K562 (cell line): ENCODE data around the gene RASIP1. TPM values are rescaled to one million over a fixed set of nuclear protein-coding genes. Genes with fewer than 3 reads are reported as not detected.

Experiments
- DPF2 ChIP-seq: fragments of 450-650 bp; IDR thresholded peaks from 2 replicates; pipeline ENCODE4 v1.6.1; 2016
- FOXJ3 ChIP-seq: sonication (generic); formaldehyde crosslinking; IDR thresholded peaks from 2 replicates; pipeline ENCODE4 v1.4.0; 2020; ENCODE audit warnings: mild to moderate bottlenecking, missing genetic modification reagents
- KDM2B ChIP-seq: fragments of 250-450 bp; sonication (Bioruptor Pico); IDR thresholded peaks from 2 replicates; pipeline ENCODE4 v1.8.0; 2021; ENCODE audit warnings: mild to moderate bottlenecking, moderate library complexity
- TAF7 ChIP-seq: fragments of 450-650 bp; IDR thresholded peaks from 2 replicates; pipeline ENCODE4 v1.6.1; 2016; ENCODE audit warnings: missing genetic modification characterization, missing compliant biosample characterization
- XRCC4 ChIP-seq: IDR thresholded peaks from one replicate; pipeline ENCODE4 v1.6.1; 2011; ENCODE audit not compliant: insufficient read depth, insufficient read length; ENCODE audit errors: extremely low read depth
- ZEB2 ChIP-seq: fragments of 450-650 bp; IDR thresholded peaks from 2 replicates; pipeline ENCODE4 v1.6.1; 2016
- ZNF778 ChIP-seq: fragments of 450-650 bp; formaldehyde crosslinking; IDR thresholded peaks from 2 replicates; pipeline ENCODE4 v1.4.0; 2020; ENCODE audit warnings: mild to moderate bottlenecking, moderate library complexity
- ZSCAN29 ChIP-seq: fragments of 450-650 bp; IDR thresholded peaks from 2 replicates; pipeline ENCODE4 v1.6.1; 2017
- ZZZ3 ChIP-seq: fragments of 450-650 bp; IDR thresholded peaks from 2 replicates; pipeline ENCODE4 v1.6.1; 2016; ENCODE audit warnings: antibody characterized with exemption, mild to moderate bottlenecking, moderate library complexity
- polyA plus RNA-seq, 8 experiments: library from polyadenylated mRNA; depleted of rRNA in 4 of 8; stranded (reverse) in 5 of 8; unstranded in 3 of 8; fragments of >200 nt; fragmentation: Nextera tagmentation in 2 of 8; fragmentation: Illumina TruSeq in 1 of 8; extraction: Ambion mirVana in 2 of 8; extraction: Trizol in 1 of 8; gene quantifications; 2 replicates each; pipeline versions ENCODE4 v1.2.1 to v1.2.3, GENCODE V29; 2011 to 2014; ENCODE audit warnings: inconsistent platforms in 1 of 8, missing spikeins in 1 of 8
- total RNA-seq, 7 experiments: library from RNA; depleted of rRNA in 6 of 7; stranded (reverse); fragments of >200 nt in 6 of 7; fragmentation: Illumina TruSeq in 2 of 7; extraction: Trizol in 2 of 7; gene quantifications; 2 replicates each; pipeline versions ENCODE4 v1.2.1 to v1.2.3, GENCODE V29; 2011 to 2021; ENCODE audit warnings: low replicate concordance in 1 of 7
- TF ChIP-seq, protein P1 (sequence below): fragments of 450-650 bp; IDR thresholded peaks from 2 replicates; pipeline ENCODE4 v1.6.1; 2016; ENCODE audit warnings: low read depth
- TF ChIP-seq, protein P2 (sequence below): sonication (generic); formaldehyde crosslinking; IDR thresholded peaks from 2 replicates; pipeline ENCODE4 v1.8.0; 2022; ENCODE audit warnings: mild to moderate bottlenecking, missing genetic modification reagents, borderline replicate concordance
- TF ChIP-seq, protein P3 (sequence below): sonication (generic); IDR thresholded peaks from 2 replicates; pipeline ENCODE4 v1.6.1; 2016
- TF ChIP-seq, protein P4 (sequence below), 2 experiments: IDR thresholded peaks; 2 replicates each; pipeline ENCODE4 v1.6.1; 2012; ENCODE audit warnings: improper control_type of control experiment in 2 of 2, low read depth in 2 of 2, low read length in 2 of 2, borderline replicate concordance in 1 of 2

Gene RASIP1
- total and polyA plus RNA-seq, 9 of the 15 experiments (the other 6 are each of a cell fraction or from before 2014, with no cell fraction given), result 0.20 to 4.7 (median 1.5) TPM

DNA sequence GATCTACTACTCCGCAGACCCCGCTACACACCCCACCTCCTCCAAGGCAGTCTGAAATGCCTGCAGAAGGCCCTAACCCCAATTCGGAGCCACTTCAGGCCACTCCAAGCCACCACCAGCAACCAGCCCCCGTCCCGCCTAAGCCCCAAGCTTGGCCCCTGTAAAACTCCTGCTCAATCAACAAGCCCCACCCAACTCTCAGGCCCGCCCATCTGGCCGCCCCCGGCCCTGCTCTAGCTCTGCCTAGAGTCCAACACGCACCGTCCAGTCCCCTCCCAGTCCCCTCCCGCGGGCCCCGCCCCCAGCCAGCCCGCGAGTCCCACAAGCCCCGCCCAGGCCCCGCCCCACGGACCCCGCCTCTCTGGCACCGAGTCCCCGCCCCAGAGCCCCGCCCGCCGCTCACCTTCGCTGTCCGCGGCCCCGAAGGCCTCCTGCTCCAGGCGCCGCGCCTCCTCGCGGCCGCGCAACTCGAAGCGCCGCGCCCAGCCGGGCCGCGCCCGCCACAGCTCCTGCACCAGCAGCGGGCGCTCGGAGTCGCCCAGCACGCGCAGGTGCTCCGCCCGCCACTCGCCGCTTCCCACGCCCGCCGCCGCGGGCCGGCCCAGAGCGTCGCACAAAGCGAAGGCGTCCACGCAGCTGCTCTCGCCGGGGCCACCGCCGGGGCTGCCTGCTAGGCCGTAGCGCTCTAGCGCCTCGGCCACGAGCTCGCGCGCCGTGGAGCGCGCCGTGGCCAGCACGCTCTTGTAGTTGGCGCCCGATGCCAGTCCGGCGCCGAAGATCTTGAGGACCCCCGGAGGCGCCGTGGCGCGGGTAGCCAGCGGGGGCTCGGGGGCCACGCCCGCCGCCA, 1.6 kb downstream of the RASIP1 start (continued):
- TF ChIP-seq, protein P1, sequence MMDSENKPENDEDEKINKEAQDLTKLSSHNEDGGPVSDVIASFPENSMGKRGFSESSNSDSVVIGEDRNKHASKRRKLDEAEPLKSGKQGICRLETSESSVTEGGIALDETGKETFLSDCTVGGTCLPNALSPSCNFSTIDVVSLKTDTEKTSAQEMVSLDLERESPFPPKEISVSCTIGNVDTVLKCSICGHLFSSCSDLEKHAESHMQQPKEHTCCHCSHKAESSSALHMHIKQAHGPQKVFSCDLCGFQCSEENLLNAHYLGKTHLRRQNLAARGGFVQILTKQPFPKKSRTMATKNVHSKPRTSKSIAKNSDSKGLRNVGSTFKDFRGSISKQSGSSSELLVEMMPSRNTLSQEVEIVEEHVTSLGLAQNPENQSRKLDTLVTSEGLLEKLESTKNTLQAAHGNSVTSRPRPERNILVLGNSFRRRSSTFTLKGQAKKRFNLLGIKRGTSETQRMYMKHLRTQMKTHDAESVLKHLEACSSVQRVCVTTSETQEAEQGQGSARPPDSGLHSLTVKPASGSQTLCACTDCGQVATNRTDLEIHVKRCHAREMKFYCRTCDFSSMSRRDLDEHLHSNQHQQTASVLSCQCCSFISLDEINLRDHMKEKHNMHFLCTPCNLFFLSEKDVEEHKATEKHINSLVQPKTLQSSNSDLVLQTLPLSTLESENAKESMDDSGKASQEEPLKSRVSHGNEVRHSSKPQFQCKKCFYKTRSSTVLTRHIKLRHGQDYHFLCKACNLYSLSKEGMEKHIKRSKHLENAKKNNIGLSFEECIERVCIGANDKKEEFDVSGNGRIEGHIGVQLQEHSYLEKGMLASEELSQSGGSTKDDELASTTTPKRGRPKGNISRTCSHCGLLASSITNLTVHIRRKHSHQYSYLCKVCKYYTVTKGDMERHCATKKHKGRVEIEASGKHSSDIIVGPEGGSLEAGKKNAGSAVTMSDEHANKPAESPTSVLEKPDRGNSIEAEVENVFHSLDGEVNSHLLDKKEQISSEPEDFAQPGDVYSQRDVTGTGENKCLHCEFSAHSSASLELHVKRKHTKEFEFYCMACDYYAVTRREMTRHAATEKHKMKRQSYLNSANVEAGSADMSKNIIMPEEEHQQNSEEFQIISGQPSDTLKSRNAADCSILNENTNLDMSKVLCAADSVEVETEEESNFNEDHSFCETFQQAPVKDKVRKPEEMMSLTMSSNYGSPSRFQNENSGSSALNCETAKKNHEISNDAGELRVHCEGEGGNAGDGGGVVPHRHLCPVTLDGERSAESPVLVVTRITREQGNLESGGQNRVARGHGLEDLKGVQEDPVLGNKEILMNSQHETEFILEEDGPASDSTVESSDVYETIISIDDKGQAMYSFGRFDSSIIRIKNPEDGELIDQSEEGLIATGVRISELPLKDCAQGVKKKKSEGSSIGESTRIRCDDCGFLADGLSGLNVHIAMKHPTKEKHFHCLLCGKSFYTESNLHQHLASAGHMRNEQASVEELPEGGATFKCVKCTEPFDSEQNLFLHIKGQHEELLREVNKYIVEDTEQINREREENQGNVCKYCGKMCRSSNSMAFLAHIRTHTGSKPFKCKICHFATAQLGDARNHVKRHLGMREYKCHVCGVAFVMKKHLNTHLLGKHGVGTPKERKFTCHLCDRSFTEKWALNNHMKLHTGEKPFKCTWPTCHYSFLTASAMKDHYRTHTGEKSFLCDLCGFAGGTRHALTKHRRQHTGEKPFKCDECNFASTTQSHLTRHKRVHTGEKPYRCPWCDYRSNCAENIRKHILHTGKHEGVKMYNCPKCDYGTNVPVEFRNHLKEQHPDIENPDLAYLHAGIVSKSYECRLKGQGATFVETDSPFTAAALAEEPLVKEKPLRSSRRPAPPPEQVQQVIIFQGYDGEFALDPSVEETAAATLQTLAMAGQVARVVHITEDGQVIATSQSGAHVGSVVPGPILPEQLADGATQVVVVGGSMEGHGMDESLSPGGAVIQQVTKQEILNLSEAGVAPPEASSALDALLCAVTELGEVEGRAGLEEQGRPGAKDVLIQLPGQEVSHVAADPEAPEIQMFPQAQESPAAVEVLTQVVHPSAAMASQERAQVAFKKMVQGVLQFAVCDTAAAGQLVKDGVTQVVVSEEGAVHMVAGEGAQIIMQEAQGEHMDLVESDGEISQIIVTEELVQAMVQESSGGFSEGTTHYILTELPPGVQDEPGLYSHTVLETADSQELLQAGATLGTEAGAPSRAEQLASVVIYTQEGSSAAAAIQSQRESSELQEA, result no peak
- TF ChIP-seq DPF2 (no peak), KDM2B (CRISPR knock-in tag) (0 out of 2 replicates have a peak, but pooled peaks have one; percentile 69), ZNF778 (CRISPR knock-in tag) (no peak), FOXJ3 (no peak), XRCC4 (no peak), ZZZ3 (no peak), ZSCAN29 (0 out of 2 replicates have a peak, but pooled peaks have one; percentile 21), TAF7 (tag) (no peak), ZEB2 (no peak)
- TF ChIP-seq, protein P2, sequence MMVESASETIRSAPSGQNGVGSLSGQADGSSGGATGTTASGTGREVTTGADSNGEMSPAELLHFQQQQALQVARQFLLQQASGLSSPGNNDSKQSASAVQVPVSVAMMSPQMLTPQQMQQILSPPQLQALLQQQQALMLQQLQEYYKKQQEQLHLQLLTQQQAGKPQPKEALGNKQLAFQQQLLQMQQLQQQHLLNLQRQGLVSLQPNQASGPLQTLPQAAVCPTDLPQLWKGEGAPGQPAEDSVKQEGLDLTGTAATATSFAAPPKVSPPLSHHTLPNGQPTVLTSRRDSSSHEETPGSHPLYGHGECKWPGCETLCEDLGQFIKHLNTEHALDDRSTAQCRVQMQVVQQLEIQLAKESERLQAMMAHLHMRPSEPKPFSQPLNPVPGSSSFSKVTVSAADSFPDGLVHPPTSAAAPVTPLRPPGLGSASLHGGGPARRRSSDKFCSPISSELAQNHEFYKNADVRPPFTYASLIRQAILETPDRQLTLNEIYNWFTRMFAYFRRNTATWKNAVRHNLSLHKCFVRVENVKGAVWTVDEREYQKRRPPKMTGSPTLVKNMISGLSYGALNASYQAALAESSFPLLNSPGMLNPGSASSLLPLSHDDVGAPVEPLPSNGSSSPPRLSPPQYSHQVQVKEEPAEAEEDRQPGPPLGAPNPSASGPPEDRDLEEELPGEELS (CRISPR knock-in tag), result no peak
- TF ChIP-seq, protein P3, sequence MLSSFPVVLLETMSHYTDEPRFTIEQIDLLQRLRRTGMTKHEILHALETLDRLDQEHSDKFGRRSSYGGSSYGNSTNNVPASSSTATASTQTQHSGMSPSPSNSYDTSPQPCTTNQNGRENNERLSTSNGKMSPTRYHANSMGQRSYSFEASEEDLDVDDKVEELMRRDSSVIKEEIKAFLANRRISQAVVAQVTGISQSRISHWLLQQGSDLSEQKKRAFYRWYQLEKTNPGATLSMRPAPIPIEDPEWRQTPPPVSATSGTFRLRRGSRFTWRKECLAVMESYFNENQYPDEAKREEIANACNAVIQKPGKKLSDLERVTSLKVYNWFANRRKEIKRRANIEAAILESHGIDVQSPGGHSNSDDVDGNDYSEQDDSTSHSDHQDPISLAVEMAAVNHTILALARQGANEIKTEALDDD, result no peak
- TF ChIP-seq, protein P4, sequence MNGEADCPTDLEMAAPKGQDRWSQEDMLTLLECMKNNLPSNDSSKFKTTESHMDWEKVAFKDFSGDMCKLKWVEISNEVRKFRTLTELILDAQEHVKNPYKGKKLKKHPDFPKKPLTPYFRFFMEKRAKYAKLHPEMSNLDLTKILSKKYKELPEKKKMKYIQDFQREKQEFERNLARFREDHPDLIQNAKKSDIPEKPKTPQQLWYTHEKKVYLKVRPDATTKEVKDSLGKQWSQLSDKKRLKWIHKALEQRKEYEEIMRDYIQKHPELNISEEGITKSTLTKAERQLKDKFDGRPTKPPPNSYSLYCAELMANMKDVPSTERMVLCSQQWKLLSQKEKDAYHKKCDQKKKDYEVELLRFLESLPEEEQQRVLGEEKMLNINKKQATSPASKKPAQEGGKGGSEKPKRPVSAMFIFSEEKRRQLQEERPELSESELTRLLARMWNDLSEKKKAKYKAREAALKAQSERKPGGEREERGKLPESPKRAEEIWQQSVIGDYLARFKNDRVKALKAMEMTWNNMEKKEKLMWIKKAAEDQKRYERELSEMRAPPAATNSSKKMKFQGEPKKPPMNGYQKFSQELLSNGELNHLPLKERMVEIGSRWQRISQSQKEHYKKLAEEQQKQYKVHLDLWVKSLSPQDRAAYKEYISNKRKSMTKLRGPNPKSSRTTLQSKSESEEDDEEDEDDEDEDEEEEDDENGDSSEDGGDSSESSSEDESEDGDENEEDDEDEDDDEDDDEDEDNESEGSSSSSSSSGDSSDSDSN (IDR thresholded peaks at IDR 0.05; ENCODE audit: borderline replicate concordance in 1 of 2, low read depth in 2 of 2, low read length in 2 of 2), result peak in 1 of 2 experiments; percentile 59; a peak in 2 of 4 replicates
